GM23338 (cell line): ENCODE data around the gene SERINC5. TPM values are rescaled to one million over a fixed set of nuclear protein-coding genes. Genes with fewer than 3 reads are reported as not detected.

Experiments used
- ATAC-seq: fragments of 200-7000 bp; cut with Tn5 transposase; 3 replicates; pipeline ENCODE4 v1.9.1; 2020
- DNase-seq: peaks from one replicate; pipeline ENCODE4 v3.0.0-alpha.2; 2015; ENCODE audit warnings: low spot score
- H2AFZ ChIP-seq: fragments of 200-600 bp; sonication (generic); 2 replicates; pipeline ENCODE4 v1.8.0; 2016; ENCODE audit warnings: antibody characterized with exemption, mild to moderate bottlenecking, moderate library complexity
- H3F3A ChIP-seq: fragments of 200-600 bp; sonication (generic); replicated peaks from 2 replicates; pipeline ENCODE4 v1.8.0; 2017; ENCODE audit warnings: antibody characterized with exemption, mixed run types, low read depth
- H3K27ac ChIP-seq: fragments of 200-600 bp; sonication (generic); 2 replicates; pipeline ENCODE4 v1.6.1; 2016; ENCODE audit warnings: low read depth
- H3K27me3 ChIP-seq: fragments of 200-600 bp; sonication (generic); 2 replicates; pipeline ENCODE4 v1.8.0; 2016; ENCODE audit warnings: mild to moderate bottlenecking, mixed run types, moderate library complexity; ENCODE audit not compliant: insufficient read depth
- H3K36me3 ChIP-seq: fragments of 200-600 bp; sonication (generic); 2 replicates; pipeline ENCODE4 v1.8.0; 2016; ENCODE audit warnings: mild to moderate bottlenecking; ENCODE audit not compliant: insufficient read depth
- H3K4me1 ChIP-seq: fragments of 200-600 bp; sonication (generic); 2 replicates; pipeline ENCODE4 v1.8.0; 2016; ENCODE audit warnings: mild to moderate bottlenecking, moderate library complexity; ENCODE audit not compliant: insufficient read depth
- H3K4me2 ChIP-seq: fragments of 200-600 bp; sonication (generic); 2 replicates; pipeline ENCODE4 v1.7.1; 2017; ENCODE audit warnings: mixed run types
- H3K4me3 ChIP-seq: fragments of 200-600 bp; sonication (generic); 2 replicates; pipeline ENCODE4 v1.6.1; 2016; ENCODE audit warnings: mixed run types
- H3K79me2 ChIP-seq: fragments of 200-600 bp; sonication (generic); replicated peaks from 2 replicates; pipeline ENCODE4 v1.8.0; 2017; ENCODE audit warnings: mild to moderate bottlenecking; ENCODE audit not compliant: insufficient read depth
- H3K9me2 ChIP-seq: fragments of 200-600 bp; sonication (generic); 2 replicates; pipeline ENCODE4 v1.8.0; 2017; ENCODE audit not compliant: insufficient read depth
- H4K20me1 ChIP-seq: fragments of 200-600 bp; sonication (generic); replicated peaks from 2 replicates; pipeline ENCODE4 v1.8.0; 2017; ENCODE audit warnings: mild to moderate bottlenecking; ENCODE audit not compliant: insufficient read depth
- H3K27ac Mint-ChIP-seq: 2 replicates; pipeline ENCODE4 v1.8.0; 2020; ENCODE audit warnings: inconsistent platforms, mild to moderate bottlenecking, moderate library complexity, mixed read lengths
- H3K27me3 Mint-ChIP-seq: 3 replicates; pipeline ENCODE4 v1.8.0; 2022; ENCODE audit warnings: low read depth, mild to moderate bottlenecking, moderate library complexity, mixed read lengths, inconsistent platforms; ENCODE audit not compliant: insufficient read depth, poor library complexity
- H3K36me3 Mint-ChIP-seq: 3 replicates; pipeline ENCODE4 v1.8.0; 2021; ENCODE audit warnings: low read depth, mild to moderate bottlenecking, inconsistent platforms, moderate library complexity, mixed read lengths
- H3K4me1 Mint-ChIP-seq: 3 replicates; pipeline ENCODE4 v1.8.0; 2020; ENCODE audit warnings: mild to moderate bottlenecking, inconsistent platforms, mixed read lengths
- H3K4me3 Mint-ChIP-seq: 3 replicates; pipeline ENCODE4 v1.8.0; 2021; ENCODE audit warnings: moderate library complexity, mild to moderate bottlenecking, inconsistent platforms, mixed read lengths
- H3K9me3 Mint-ChIP-seq: 3 replicates; pipeline ENCODE4 v1.8.0; 2020; ENCODE audit warnings: moderate library complexity, mild to moderate bottlenecking, inconsistent platforms, mixed read lengths
- CREB1 ChIP-seq: fragments of 250-450 bp; sonication (Bioruptor Pico); IDR thresholded peaks from 2 replicates; pipeline ENCODE4 v1.5.0; 2020; ENCODE audit warnings: low read depth, mild to moderate bottlenecking, moderate library complexity
- CTCF ChIP-seq, 2 experiments: fragments of 200-600 bp in 1 of 2; sonication (generic) in 1 of 2; conservative IDR thresholded peaks; 2 replicates each; pipeline versions ENCODE4 v1.5.1 to v1.6.1; 2016 to 2017; ENCODE audit warnings: antibody characterized with exemption in 2 of 2, low read depth in 2 of 2, mild to moderate bottlenecking in 2 of 2, moderate library complexity in 1 of 2
- ETS1 ChIP-seq: IDR thresholded peaks from 2 replicates; pipeline ENCODE4 v1.6.1; 2016; ENCODE audit warnings: antibody characterized with exemption
- EZH2 ChIP-seq: fragments of 200-600 bp; sonication (generic); IDR thresholded peaks from one replicate; pipeline ENCODE4 v1.8.0; 2017; ENCODE audit warnings: antibody characterized with exemption, mild to moderate bottlenecking, low read depth; ENCODE audit not compliant: unreplicated experiment
- EZH2phosphoT487 ChIP-seq: fragments of 200-600 bp; sonication (generic); IDR thresholded peaks from one replicate; pipeline ENCODE4 v1.8.1; 2018; ENCODE audit warnings: antibody characterized with exemption; ENCODE audit not compliant: unreplicated experiment
- JUNB ChIP-seq: IDR thresholded peaks from one replicate; pipeline ENCODE4 v1.6.1; 2016; ENCODE audit warnings: antibody characterized with exemption; ENCODE audit not compliant: unreplicated experiment
- NANOG ChIP-seq: IDR thresholded peaks from 2 replicates; pipeline ENCODE4 v1.6.1; 2016; ENCODE audit warnings: antibody characterized with exemption, borderline replicate concordance
- POLR2AphosphoS5 ChIP-seq: IDR thresholded peaks from 2 replicates; pipeline ENCODE4 v1.6.1; 2016; ENCODE audit warnings: antibody characterized with exemption, low read depth
- REST ChIP-seq: IDR thresholded peaks from one replicate; pipeline ENCODE4 v1.6.1; 2018; ENCODE audit warnings: antibody characterized with exemption; ENCODE audit not compliant: unreplicated experiment
- STAT1 ChIP-seq: IDR thresholded peaks from one replicate; pipeline ENCODE4 v1.6.1; 2016; ENCODE audit warnings: antibody characterized with exemption; ENCODE audit not compliant: unreplicated experiment
- ZNF114 ChIP-seq: fragments of 250-450 bp; sonication (Bioruptor Pico); IDR thresholded peaks from 2 replicates; pipeline ENCODE4 v1.5.0; 2020; ENCODE audit warnings: mild to moderate bottlenecking, moderate library complexity
- ZNF331 ChIP-seq: fragments of 250-450 bp; sonication (Bioruptor Pico); IDR thresholded peaks from 2 replicates; pipeline ENCODE4 v1.5.0; 2020; ENCODE audit warnings: low read depth, mild to moderate bottlenecking, moderate library complexity
- ZNF462 ChIP-seq: fragments of 250-450 bp; sonication (Bioruptor Pico); IDR thresholded peaks from 2 replicates; pipeline ENCODE4 v1.5.0; 2020; ENCODE audit warnings: mild to moderate bottlenecking, moderate library complexity
- polyA plus RNA-seq: library from polyadenylated mRNA; unstranded; fragments of >200 nt; fragmentation: Nextera tagmentation; extraction: Ambion mirVana; gene quantifications from 2 replicates; pipeline ENCODE4 v1.2.1, GENCODE V29; 2016
- total RNA-seq: library from RNA; depleted of rRNA; stranded (reverse); fragments of >200 nt; shearing (Covaris generic); gene quantifications from 2 replicates; pipeline ENCODE4 v1.2.3, GENCODE V29; 2014

Gene SERINC5
- total and polyA plus RNA-seq, 2 experiments from 2014 or later, result 34.0 to 107 TPM

- H3K27ac ChIP-seq, result peak overlapping the region; percentile 57
- H3K36me3 ChIP-seq, result peaks cover 7% of the 10 kb centered on the region
- Mint-ChIP-seq H3K36me3 (peaks cover 23% of the 10 kb centered on the region), H3K27me3 (peaks cover 9% of the 10 kb centered on the region), H3K4me1 (peaks cover 47% of the 10 kb centered on the region), H3K27ac (peak overlapping the region; percentile 68; the same call in 1 of the 2 replicates), H3K9me3 (peaks cover 13% of the 10 kb centered on the region), H3K4me3 (no peak overlapping the region)
- peaks cover 48% of the 10 kb centered on the region for H3K4me1 ChIP-seq
- H3K9me2 ChIP-seq, result no peaks in the 10 kb centered on the region
- H3K4me2 ChIP-seq, result no peak overlapping the region
- H3K27me3 ChIP-seq, result no peaks in the 10 kb centered on the region
- no peak for ATAC-seq
- H3K79me2 ChIP-seq, result peaks cover 100% of the 10 kb centered on the region
- H3F3A ChIP-seq, result 0 out of 2 replicates have a peak, but pooled peaks cover 5% of the 10 kb centered on the region
- DNase-seq, result no peak
- peaks cover 58% of the 10 kb centered on the region for H4K20me1 ChIP-seq
- no peak overlapping the region for H3K4me3 ChIP-seq
- no peak overlapping the region for H2AFZ ChIP-seq
- no peak for TF ChIP-seq CREB1 (CRISPR knock-in tag)
- TF ChIP-seq REST, result no peak
- TF ChIP-seq CTCF (conservative IDR thresholded peaks at IDR 0.05; ENCODE audit: low read depth in 2 of 2), result no peak
- TF ChIP-seq ZNF114 (CRISPR knock-in tag), result no peak
- no peak for TF ChIP-seq ZNF462 (CRISPR knock-in tag)
- TF ChIP-seq ETS1, result no peak
- no peak for TF ChIP-seq EZH2
- no peak for TF ChIP-seq EZH2phosphoT487
- no peak for TF ChIP-seq JUNB
- no peak for TF ChIP-seq POLR2AphosphoS5
- no peak for TF ChIP-seq STAT1
- TF ChIP-seq ZNF331 (CRISPR knock-in tag), result no peak
- TF ChIP-seq NANOG, result no peak
Observed at GRCh38 chr5:80237243-80237642, 18.6 kb downstream of the SERINC5 start.
